Activated CD4-positive, alpha-beta T cell treated with anti-CD3 and anti-CD28 coated beads, Interleukin-10, Interleukin-2, amounts not matched to agents 100 ng/mL and 50 ng/mL, durations not matched to agents 16 hours and 8 hours (primary cell): ENCODE results near the gene MON1A.

Experiments
- DNase-seq: peaks from one replicate; pipeline ENCODE4 v3.0.0-alpha.2; 2020

MON1A gene

GRCh38 chr3:49886922-49887265 is 42.7 kb downstream of the MON1A start:
- no peak for DNase-seq

- no peak for DNase-seq
Measured at GRCh38 chr3:49883998-49884397, 45.6 kb downstream of the MON1A start.

DNA sequence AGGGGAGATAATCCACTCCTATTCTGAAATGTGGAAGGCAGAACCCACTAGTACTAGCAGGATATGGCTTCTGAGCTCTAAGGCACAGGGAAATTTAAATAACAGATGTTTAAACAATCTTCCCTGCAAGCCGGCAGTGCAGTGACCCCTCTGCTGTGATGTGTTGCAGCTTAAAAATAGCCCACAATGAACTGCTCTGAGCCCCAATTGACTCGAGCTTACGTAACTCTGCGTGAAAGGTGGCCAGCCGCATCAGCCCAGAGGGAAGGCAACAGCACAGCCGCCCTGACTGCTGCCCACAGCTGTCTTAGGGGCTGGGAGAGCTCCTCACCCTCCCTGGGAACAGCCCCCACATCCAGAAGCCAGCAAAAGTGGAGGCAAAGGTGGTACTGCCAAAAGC is 47.4 kb downstream of the MON1A start:
- DNase-seq, result no peak

- no peak for DNase-seq
Measured at GRCh38 chr3:49880581-49881315, 48.9 kb downstream of the MON1A start.

DNA sequence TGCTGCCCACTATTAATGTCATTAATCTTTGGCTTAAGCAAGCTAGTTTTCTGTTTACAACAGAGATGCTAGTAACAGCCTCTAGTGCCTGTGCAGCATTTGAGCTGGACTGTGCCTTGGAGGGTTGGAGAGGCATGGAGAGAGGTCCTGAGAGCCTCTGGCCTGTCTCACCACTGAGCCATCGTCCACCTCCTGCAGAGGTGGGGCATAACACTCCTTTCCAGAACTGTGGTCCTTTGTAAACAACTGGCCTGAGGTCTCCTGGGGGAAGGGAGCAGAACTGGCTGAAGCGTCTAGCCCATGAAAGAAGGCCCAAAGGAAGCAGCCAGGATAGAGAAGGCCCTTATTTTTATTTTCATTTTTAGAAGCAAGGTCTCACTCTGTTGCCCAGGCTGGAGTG is 49.9 kb downstream of the MON1A start:
- DNase-seq, result no peak

DNA sequence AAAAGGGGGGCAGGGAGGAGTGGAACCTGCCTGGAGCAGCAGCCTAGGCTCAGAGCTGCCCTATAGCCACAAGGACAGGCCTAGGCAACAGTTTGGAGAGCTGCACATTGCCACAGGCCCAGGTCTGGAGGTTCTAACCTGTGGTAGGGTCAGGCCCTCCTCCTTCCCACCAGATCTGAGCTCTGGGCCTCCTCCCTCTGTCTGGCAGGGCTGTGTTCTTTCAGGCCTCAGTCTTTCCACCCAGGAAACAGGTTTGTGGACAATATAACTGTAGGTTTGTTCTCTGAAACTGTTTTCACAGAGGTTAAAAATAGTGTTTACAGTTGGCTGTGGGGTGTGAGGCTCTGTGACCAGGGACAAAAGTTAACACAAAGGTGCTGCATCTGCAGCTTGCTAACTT is 50.9 kb downstream of the MON1A start:
- no peak for DNase-seq

- DNase-seq, result no peak
Measured at GRCh38 chr3:49877716-49878115, 51.9 kb downstream of the MON1A start.

GRCh38 chr3:49876567-49876966 is 53.0 kb downstream of the MON1A start:
- no peak for DNase-seq

DNA sequence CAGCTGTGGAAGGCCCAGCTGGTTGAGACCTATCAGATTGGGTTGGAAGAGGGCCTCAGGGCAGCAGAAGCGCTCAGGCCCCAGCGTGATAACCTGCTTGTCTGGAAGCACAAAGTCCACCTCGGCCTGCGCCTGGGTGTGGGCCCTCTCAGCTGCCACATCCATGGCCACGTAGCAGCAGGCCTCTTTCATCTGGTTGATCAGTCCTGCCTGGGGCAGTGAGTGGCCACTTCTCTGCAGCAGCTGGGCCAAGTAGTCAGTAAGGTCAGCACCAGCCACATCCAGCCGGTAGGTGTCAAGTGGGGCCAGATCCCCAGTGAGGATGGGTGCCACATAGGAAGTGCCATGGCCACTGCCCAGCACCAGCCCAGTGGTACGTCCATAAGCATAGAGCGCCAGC is 56.0 kb downstream of the MON1A start:
- no peak for DNase-seq

DNA sequence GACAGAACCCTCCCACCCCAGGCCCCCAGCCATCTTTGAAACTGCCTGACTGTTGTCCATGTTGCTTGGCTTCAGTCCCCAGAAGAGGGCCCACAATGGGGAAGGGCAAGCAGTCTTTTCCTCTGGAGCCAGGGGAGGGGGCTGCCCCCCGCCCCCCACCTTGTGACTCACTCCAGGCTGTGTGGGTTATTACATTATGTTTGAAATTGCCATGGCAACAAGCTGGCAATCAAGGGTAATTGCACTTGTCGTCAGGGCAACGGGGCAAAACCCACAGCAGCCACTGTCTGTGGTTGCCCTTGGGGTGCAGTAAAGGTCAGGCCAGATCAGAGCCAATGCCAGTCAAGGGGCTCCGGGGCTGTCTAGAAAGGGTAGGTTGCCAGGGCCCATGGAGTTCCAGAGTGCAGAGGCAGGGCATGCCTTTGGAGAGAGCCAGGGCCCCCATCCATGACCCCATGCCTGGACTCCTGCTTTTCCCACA is 56.8 kb downstream of the MON1A start:
- DNase-seq, result peak; percentile 35

DNA sequence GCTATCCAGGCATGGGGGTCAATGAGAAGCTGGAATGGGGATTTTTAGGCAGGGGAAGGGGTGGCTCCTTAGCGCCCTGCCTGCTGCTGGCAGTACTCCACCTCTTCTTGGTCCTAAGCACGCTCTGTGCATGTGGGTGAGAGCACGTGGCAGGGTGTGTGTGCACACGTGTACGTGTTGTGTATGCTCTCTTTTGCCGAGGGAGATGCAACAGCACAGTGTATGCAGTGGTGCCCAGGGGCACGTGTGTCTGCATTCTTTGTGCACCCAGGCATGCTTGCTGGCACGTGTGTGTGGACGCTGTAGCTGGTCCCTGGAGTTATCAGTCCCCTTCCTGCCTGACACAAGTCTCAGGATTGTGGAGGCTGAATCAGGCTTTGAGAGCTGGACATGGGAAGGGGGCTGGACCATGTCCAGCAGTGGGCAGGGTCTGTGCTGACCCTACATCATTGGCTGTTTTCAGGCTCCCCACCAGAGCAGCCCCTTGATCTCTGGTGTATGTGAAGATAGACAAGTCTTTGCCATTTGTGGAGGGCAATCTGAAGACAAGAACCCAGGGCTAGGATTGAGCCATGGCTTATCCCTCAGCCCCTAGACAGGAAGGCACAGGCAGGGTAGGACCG is 58.0 kb downstream of the MON1A start:
- DNase-seq, result no peak

DNA sequence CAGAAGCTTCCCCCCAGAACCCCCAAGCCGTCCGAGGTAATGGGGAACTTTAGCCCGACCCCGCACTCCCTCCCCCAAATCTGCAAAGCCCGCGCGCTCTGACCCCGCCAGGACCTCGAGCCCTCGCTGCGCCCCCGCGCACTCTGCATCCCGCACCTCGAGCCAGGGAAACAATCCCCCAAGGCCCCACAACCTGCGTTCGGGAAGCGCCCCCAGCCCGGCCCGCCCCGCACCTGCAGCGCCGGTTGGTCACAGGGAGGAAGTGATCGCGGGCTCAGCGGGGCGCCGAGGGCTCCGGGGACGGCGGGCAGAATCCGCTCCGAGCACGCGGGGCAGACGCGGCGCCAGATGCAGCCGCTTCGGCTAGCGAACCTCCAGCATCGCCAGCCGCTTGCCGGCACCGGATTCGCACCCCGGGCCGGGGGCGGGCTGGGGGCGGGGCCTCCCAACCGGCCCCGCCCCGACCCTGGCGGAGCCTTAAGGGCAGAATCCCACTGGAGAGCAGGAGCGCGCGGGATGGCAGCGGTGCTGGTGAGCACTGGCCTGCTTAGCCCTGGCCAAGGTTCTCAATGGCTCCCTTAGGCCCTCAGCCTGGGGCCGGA is 60.0 kb downstream of the MON1A start, which contains the start of gene CAMKV:
Gene CAMKV, minus strand, starts transcription at position 382 of the 602 bp plus-strand sequence. CDS start 7,518 bp downstream, outside the sequence.
- peak; percentile 42 for DNase-seq

GRCh38 chr3:49868862-49869466 is 60.6 kb downstream of the MON1A start:
- no peak for DNase-seq

DNA sequence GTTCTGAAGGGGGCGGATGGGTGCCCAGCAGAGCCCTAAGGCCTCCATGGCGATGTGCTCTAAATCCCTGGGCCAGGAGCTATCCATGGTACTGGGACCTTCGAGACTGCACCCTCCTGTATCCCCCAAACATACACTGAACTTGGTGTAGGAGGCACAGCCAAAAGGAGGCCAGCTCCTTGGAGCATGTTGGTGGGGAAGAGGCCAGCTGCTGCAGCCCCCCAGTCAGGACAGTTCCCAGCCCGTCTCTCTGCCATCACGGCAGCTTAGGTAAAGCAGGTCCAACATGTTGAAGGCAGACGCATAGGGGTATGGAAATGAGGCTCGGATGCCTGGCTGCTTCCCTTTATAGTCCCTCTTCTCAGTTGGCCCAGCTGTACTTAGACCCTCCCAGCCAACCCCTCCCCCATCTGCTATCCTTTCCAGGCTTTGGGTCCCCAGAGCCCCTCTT is 61.7 kb downstream of the MON1A start:
- DNase-seq, result peak; percentile 24

GRCh38 chr3:49867400-49867799 is 62.2 kb downstream of the MON1A start:
- no peak for DNase-seq

- no peak for DNase-seq
Measured at GRCh38 chr3:49865198-49865784, 64.3 kb downstream of the MON1A start.

DNA sequence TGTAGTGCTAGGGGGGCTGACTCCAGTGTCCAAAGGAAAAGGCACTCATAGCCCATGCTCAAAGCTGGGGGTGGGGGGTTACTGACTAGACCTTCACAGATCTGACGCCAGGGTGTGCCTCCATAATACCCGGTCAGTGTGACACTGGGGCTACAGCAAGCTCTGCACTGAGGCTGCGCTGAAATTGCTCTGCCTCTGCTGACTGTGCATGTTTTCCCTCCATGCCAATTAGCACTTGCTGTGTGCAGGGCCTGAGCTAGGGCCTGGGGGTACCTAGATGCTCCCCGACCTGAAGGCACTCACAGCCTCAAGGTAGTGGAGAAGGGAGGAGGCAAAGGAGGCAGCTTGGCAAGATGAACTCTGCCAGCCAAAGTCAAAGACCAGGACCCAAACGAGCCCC is 65.1 kb downstream of the MON1A start:
- no peak for DNase-seq

DNA sequence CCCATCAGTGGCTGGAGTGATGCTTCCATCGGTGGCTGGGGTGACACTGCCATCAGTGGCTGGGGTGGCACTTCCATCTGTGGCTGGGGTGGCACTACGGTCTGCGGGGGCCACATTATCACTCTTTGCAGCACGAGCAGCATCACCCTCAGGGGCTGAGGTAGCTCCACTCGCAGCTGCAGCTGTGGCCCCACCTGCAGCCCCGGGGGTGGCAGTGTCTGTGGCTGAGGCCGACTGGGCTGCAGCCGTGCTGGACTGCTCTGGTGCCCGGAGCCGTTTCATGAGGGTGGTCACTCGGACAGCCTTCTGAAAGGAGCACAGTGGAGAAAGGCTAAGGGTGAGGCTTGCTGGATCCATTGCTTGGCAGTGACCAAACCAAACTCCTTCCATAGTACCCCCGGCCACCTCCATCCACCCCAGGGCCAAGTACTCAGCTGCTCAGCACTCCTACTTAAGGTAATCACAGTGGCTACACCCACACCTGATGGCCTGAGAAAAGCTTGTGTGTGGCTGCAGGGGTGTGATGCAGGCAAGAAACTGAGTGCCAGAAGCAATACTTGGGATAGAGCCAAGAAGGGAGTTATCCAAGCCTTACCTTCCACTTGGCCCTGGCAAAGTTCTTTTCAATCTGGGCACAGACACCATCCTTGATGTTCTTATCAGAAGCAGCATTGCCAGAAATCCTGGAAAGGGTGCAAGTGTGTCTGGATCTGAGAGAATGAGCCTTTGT is 69.9 kb downstream of the MON1A start:
- DNase-seq, result no peak
